Suprapubic skin (tissue), 4 donors: ENCODE measurements around the gene CMTM3. TPM values are rescaled to one million over a fixed set of nuclear protein-coding genes. Genes with fewer than 3 reads are reported as not detected.
A peak's percentile ranks its signal among the peaks of the same experiment; 100 is the strongest.

Source experiments
- DNase-seq, 2 donors: peaks; one replicate each; pipeline ENCODE4 v3.0.0-alpha.2; 2019; ENCODE audit warnings: low spot score in 2 of 2
- H3K27ac ChIP-seq: fragments of 200-600 bp; sonication (generic); one replicate; pipeline ENCODE4 v1.5.1; 2019
- H3K27me3 ChIP-seq: fragments of 200-600 bp; sonication (generic); one replicate; pipeline ENCODE4 v1.5.1; 2019
- H3K36me3 ChIP-seq: fragments of 200-600 bp; sonication (generic); one replicate; pipeline ENCODE4 v1.5.1; 2019
- H3K4me1 ChIP-seq: fragments of 200-600 bp; sonication (generic); one replicate; pipeline ENCODE4 v1.5.1; 2019
- H3K4me3 ChIP-seq: fragments of 200-600 bp; sonication (generic); one replicate; pipeline ENCODE4 v1.5.1; 2019; ENCODE audit warnings: mild to moderate bottlenecking
- H3K9me3 ChIP-seq: fragments of 200-600 bp; sonication (generic); one replicate; pipeline ENCODE4 v1.5.1; 2019
- CTCF ChIP-seq, 2 donors: fragments of 200-600 bp in 1 of 2; fragments of 450-650 bp in 1 of 2; sonication (generic) in 1 of 2; IDR thresholded peaks; one replicate each; pipeline ENCODE4 v1.5.1; 2016 to 2019; ENCODE audit warnings: antibody characterized with exemption in 2 of 2, mild to moderate bottlenecking in 1 of 2, moderate library complexity in 1 of 2
- EP300 ChIP-seq: sonication (generic); formaldehyde crosslinking; IDR thresholded peaks from one replicate; pipeline ENCODE4 v1.6.1; 2017; ENCODE audit warnings: antibody characterized with exemption
- POLR2A ChIP-seq, 2 donors: fragments of 450-650 bp; IDR thresholded peaks; one replicate each; pipeline ENCODE4 v1.6.1; 2017; ENCODE audit warnings: antibody characterized with exemption in 2 of 2, mild to moderate bottlenecking in 2 of 2, moderate library complexity in 2 of 2
- POLR2AphosphoS5 ChIP-seq, 3 donors: sonication (generic); formaldehyde crosslinking; IDR thresholded peaks; one replicate each; pipeline ENCODE4 v1.6.1; 2017; ENCODE audit warnings: antibody characterized with exemption in 3 of 3
- WGBS: methylation state at CpG from one replicate; pipeline ENCODE4 v1.1.5; 2018; 5-methylcytosine and 5-hydroxymethylcytosine counted together
- total RNA-seq, 4 donors: library from RNA; depleted of rRNA; stranded (reverse); fragments of >200 nt; gene quantifications; one replicate each; pipeline ENCODE4 v1.1.0, GENCODE V29; 2016

The CMTM3 gene
- total RNA-seq, 4 donors from 2014 or later: 6.5 to 15.5 (median 9.2) TPM

DNA sequence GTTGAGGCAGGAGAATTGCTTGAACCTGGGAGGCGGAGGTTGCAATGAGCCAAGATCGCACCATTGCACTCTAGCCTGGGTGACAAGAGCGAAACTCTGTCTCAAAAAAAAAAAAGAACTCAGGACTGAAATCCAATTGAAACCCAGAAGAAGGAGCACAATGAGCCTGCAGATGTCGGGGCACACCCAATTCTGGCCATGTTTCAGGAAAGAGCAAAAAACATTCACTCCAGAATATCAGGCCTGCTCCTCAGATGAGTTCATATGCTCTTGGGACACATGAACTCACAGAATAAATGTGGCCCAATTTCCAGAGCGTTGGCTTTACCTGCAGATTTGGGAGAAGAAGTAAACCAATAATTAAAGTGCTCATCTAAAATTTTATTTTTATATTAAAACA lies 28.2 kb upstream of the CMTM3 start:
- Histone ChIP-seq H3K4me1 (peaks cover 11% of the 10 kb centered on the region), H3K36me3 (no peaks in the 10 kb centered on the region), H3K4me3 (no peak overlapping the region), H3K9me3 (no peaks in the 10 kb centered on the region), H3K27ac (no peak overlapping the region), H3K27me3 (peaks cover 5% of the 10 kb centered on the region)
- no peak for TF ChIP-seq CTCF (IDR thresholded peaks at IDR 0.05)
- no peak for TF ChIP-seq POLR2A (IDR thresholded peaks at IDR 0.05)
- no peak for TF ChIP-seq EP300
- no peak for TF ChIP-seq POLR2AphosphoS5 (IDR thresholded peaks at IDR 0.05)
- DNase-seq: no peak
- WGBS: 63% methylated on average over 5 of the region's 5 CpGs

DNA sequence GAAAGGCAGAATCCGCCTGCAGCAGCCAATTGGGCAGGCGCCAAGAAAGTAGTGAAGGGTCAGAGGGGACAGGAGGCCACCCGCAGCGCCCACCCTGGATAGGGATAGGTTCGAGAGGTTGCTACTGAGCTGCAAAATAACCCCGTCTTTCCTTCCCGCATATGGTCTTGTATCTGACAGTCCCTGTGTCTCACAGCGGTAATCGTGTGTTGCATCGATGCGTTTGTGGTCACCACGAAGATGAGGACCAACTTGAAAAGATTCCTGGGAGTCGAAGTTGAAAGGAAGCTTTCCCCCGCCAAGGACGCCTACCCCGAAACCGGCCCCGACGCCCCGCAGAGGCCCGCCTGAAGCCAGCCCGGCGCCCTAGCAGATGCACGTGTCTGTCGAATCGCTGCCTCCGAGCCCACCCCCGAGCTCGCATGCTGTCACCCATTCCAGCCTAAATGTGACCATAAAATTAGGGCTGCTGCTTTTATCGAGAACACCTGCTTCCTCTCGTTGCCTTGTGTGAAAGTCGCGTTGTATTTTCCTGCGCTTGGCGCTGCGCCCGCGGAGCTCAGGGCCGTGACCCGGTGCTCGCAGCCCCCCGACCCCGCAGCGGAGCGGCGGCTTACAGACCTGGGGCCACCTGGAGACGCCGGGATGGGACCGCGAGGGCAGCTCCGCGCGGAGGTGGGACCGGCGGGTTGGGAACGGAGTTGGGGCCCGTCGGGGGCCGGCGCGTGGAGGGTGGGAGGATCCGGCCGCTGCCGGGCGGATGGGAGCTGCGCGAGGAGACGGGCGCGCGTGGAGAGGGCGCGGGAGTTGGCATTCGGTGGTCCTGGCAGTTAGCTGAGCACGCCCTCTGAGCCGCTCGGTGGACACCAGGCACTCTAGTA lies 25.6 kb upstream of the CMTM3 start, which contains the start of gene CMTM2:
Gene CMTM2 (plus strand): TSS at position 813 of the 881 bp plus-strand sequence. CDS start 145 bp downstream, outside the sequence.
- Histone ChIP-seq H3K4me1 (peaks cover 11% of the 10 kb centered on the region), H3K36me3 (no peaks in the 10 kb centered on the region), H3K4me3 (peak within 1 kb of the TSS; percentile 38), H3K27me3 (peaks cover 5% of the 10 kb centered on the region), H3K27ac (no peak within 1 kb of the TSS), H3K9me3 (no peaks in the 10 kb centered on the region)
- DNase-seq: no peak
- no peak for TF ChIP-seq EP300
- no peak for TF ChIP-seq POLR2AphosphoS5 (IDR thresholded peaks at IDR 0.05)
- no peak for TF ChIP-seq POLR2A (IDR thresholded peaks at IDR 0.05)
- TF ChIP-seq CTCF (IDR thresholded peaks at IDR 0.05): no peak
- 47% methylated on average over 57 of the region's 77 CpGs for WGBS

DNA sequence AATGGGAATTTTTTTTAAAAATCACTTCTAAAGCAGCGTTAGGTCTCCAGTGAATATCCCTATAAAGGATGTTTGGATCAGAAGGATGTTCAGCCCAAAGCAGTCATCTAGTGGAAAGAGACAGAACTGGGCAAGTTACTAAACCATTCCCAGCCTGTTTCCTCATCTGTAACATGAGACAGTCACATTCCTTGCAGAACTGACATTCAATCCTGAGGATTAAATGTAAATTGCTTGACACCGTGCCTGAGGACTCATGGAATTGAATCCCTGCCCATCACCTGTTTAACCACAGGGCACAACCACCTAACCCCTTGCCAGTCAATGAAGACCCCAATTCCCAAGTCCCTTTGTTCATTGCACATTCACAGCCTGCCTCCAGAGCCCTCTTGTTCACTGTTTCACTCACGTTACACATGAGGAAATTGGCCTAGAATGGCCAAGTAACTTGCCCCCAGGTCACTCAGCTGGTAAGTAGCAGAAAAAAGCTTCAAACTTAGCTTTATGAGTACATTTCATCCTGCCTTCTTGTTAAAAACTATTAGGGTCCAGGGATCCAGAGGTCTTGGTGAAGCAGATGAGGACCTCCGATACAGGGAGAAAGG lies 23.8 kb upstream of the CMTM3 start:
- Histone ChIP-seq H3K27me3 (peaks cover 5% of the 10 kb centered on the region), H3K27ac (no peak overlapping the region)
- TF ChIP-seq POLR2A (IDR thresholded peaks at IDR 0.05) (no peak), CTCF (IDR thresholded peaks at IDR 0.05) (no peak), EP300 (no peak), POLR2AphosphoS5 (IDR thresholded peaks at IDR 0.05) (no peak)

DNA sequence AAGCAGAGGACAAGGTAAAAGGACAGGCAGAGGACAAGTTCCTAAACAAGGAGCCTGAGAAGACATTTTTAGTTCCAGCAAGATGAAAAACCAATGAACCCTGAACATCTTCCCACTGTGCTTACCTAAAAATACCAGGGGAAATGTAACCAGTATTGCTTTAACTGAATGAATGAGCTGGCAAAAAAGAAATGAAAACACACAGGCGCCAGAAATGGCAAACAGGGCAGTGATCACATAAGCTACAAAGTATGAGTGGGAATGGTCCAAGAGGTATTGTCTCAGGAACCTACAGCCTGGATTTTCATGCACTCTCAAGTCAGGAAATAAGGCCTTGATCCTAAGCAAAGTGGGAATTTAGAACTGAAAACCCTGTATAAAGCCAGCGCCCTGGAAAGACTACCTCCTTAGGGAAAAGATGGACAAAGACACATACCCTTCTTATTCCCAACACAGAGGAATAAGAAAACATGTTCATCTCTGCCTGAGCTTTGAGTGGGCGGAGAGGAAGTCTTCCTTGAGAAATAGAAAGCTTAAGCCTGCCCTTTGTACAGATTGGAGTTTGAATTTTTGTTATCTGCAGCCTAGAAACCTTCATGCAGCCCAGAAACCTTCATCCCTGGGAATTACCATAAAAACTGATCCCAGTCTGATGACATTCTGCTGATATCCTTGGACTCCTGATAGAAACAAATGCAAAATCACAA lies 23.1 kb upstream of the CMTM3 start:
- no peaks in the 10 kb centered on the region for H3K9me3 ChIP-seq
- TF ChIP-seq EP300 (no peak), POLR2AphosphoS5 (IDR thresholded peaks at IDR 0.05) (no peak), POLR2A (IDR thresholded peaks at IDR 0.05) (no peak), CTCF (IDR thresholded peaks at IDR 0.05) (no peak)
- H3K36me3 ChIP-seq: no peaks in the 10 kb centered on the region
- peaks cover 5% of the 10 kb centered on the region for H3K27me3 ChIP-seq
- no peak overlapping the region for H3K27ac ChIP-seq
- WGBS: 52% methylated on average over 3 of the region's 3 CpGs
- no peak overlapping the region for H3K4me3 ChIP-seq
- no peak for DNase-seq
- H3K4me1 ChIP-seq: peaks cover 11% of the 10 kb centered on the region

More for the DNA sequence above, 23.8 kb upstream of the CMTM3 start:
- 79% methylated on average over 4 of the region's 4 CpGs for WGBS
- peaks cover 11% of the 10 kb centered on the region for H3K4me1 ChIP-seq
- no peak overlapping the region for H3K4me3 ChIP-seq
- no peaks in the 10 kb centered on the region for H3K9me3 ChIP-seq
- no peak for DNase-seq
- no peaks in the 10 kb centered on the region for H3K36me3 ChIP-seq
